ENCODE measurements around the gene TEX52. TPM values are rescaled to one million over a fixed set of nuclear protein-coding genes. Genes with fewer than 3 reads are reported as not detected.
A peak's percentile ranks its signal among the peaks of the same experiment; 100 is the strongest.

The TEX52 gene
- total and polyA plus RNA-seq, 4 experiments from 2014 or later, result not detected

- Histone ChIP-seq H3K27ac (ENCODE audit: low read depth, low read length) (no peak overlapping the region), H3K27me3 (ENCODE audit: insufficient read depth, low read length) (no peaks in the 10 kb centered on the region), H3K9me3 (ENCODE audit: control insufficient read depth in 1 of 2, low read length in 2 of 2) (no peaks in the 10 kb centered on the region), H3K4me3 (ENCODE audit: low read length in 2 of 2) (no peak overlapping the region), H3K36me3 (ENCODE audit: insufficient read depth, low read length) (no peaks in the 10 kb centered on the region), H3K4me1 (ENCODE audit: insufficient read depth, low read length) (peaks cover 15% of the 10 kb centered on the region)
- Mint-ChIP-seq H3K27me3 (no peaks in the 10 kb centered on the region), H3K4me3 (peak overlapping the region in 1 of 8 donors; percentile 24), H3K27ac (peak overlapping the region in 3 of 7 donors; percentile 2 to 78 (median 71)), H3K4me1 (peaks cover 12 to 29% (median 21%) of the 10 kb centered on the region in 4 donors), H3K36me3 (peaks cover 10 to 26% of the 10 kb centered on the region in 2 donors), H3K9me3 (no peaks in the 10 kb centered on the region)
- POLR2A ChIA-PET (ENCODE audit: partially characterized antibody), result interaction anchor here (0.9 to 1.5 kb wide), 2 partner anchors 8 to 9 kb away, joined by 4 to 7 read pairs; partner anchors contain the start of genes FOXM1 and RHNO1
- DNase-seq, result no peak
- intact Hi-C loops (cut with micrococcal nuclease), result no loop called here
- CTCF ChIA-PET (ENCODE audit: partially characterized antibody), result interaction anchor here (0.8 to 3.0 kb wide), 8 partner anchors 8 to 390 kb away, joined by 3 to 14 read pairs (median 4); partner anchors contain the start of genes FOXM1, RHNO1 and TEX52
Measured at GRCh38 chr12:2884810-2885209, 28.0 kb upstream of the TEX52 start.

- H3K9me3 Mint-ChIP-seq, result no peaks in the 10 kb centered on the region
- peaks cover 28 to 48% (median 37%) of the 10 kb centered on the region in 4 donors for H3K4me1 Mint-ChIP-seq
- peaks cover 38% of the 10 kb centered on the region for H3K4me1 ChIP-seq (ENCODE audit: insufficient read depth, low read length)
- H3K27me3 ChIP-seq (ENCODE audit: insufficient read depth, low read length), result no peaks in the 10 kb centered on the region
- no peaks in the 10 kb centered on the region for H3K9me3 ChIP-seq (ENCODE audit: control insufficient read depth in 1 of 2, low read length in 2 of 2)
- DNase-seq, result no peak
- ChIA-PET CTCF (ENCODE audit: partially characterized antibody) (interaction anchor here (0.8 kb wide), 1 partner anchor 95 kb away, joined by 3 read pairs; no protein-coding TSS in a partner anchor), POLR2A (ENCODE audit: partially characterized antibody) (interaction anchor here (1.1 to 1.6 kb wide), 2 partner anchors 11 to 67 kb away, joined by 3 read pairs; partner anchors contain the start of genes ITFG2 and TULP3)
- no peaks in the 10 kb centered on the region for H3K36me3 ChIP-seq (ENCODE audit: insufficient read depth, low read length)
- H3K4me3 ChIP-seq (ENCODE audit: low read length in 2 of 2), result no peak overlapping the region
- H3K4me3 Mint-ChIP-seq, result peak overlapping the region in 6 of 8 donors; percentile 34 to 99 (median 60)
- H3K36me3 Mint-ChIP-seq, result peaks cover under 1 to 21% of the 10 kb centered on the region in 2 donors
- no peak overlapping the region for H3K27ac ChIP-seq (ENCODE audit: low read depth, low read length)
- intact Hi-C loops (cut with micrococcal nuclease), result loop anchor here (5.0 kb wide), 1 partner anchor 188 kb away; no protein-coding TSS in a partner anchor
- H3K27ac Mint-ChIP-seq, result peak overlapping the region in 4 of 7 donors; percentile 12 to 98 (median 61)
- no peaks in the 10 kb centered on the region for H3K27me3 Mint-ChIP-seq
Measured at GRCh38 chr12:2879853-2880252, 23.0 kb upstream of the TEX52 start.

GRCh38 chr12:2877953-2878732 is 21.3 kb upstream of the TEX52 start:
- Histone ChIP-seq H3K36me3 (ENCODE audit: insufficient read depth, low read length) (no peaks in the 10 kb centered on the region), H3K4me1 (ENCODE audit: insufficient read depth, low read length) (peaks cover 38% of the 10 kb centered on the region), H3K9me3 (ENCODE audit: control insufficient read depth in 1 of 2, low read length in 2 of 2) (no peaks in the 10 kb centered on the region), H3K27me3 (ENCODE audit: insufficient read depth, low read length) (no peaks in the 10 kb centered on the region), H3K4me3 (ENCODE audit: low read length in 2 of 2) (peak overlapping the region; percentile 92 to 98), H3K27ac (ENCODE audit: low read depth, low read length) (peak overlapping the region; percentile 96)
- Mint-ChIP-seq H3K4me3 (peak overlapping the region; percentile 97 to 100 (median 99)), H3K27ac (peak overlapping the region; percentile 98 to 100 (median 99)), H3K9me3 (no peaks in the 10 kb centered on the region), H3K36me3 (peaks cover 0 to 17% of the 10 kb centered on the region in 2 donors), H3K4me1 (peaks cover 25 to 44% (median 34%) of the 10 kb centered on the region in 4 donors), H3K27me3 (no peaks in the 10 kb centered on the region)
- DNase-seq, result no peak
- ChIA-PET CTCF (ENCODE audit: partially characterized antibody) (interaction anchor here (1.0 to 1.6 kb wide), 3 partner anchors 9 to 195 kb away, joined by 3 to 9 read pairs (median 3); partner anchors contain the start of gene TULP3), POLR2A (ENCODE audit: partially characterized antibody) (interaction anchor here (1.2 to 3.5 kb wide), 8 partner anchors 7 to 187 kb away, joined by 3 to 52 read pairs (median 11); partner anchors contain the start of genes ITFG2 and TULP3)
- intact Hi-C loops (cut with micrococcal nuclease), result loop anchor here (1.0 to 5.0 kb wide), 5 partner anchors 12 to 1187 kb away; partner anchors contain the start of genes ADIPOR2, FKBP4, ITFG2 and TULP3

GRCh38 chr12:2877047-2877952 is 20.5 kb upstream of the TEX52 start, which contains the start of the genes FOXM1 and RHNO1:
Gene FOXM1 (minus strand): TSS chr12:2877174. CDS start chr12:2874478, 2,696 bp downstream.
Gene RHNO1 (plus strand): TSS chr12:2877223. CDS start chr12:2885367, 8,144 bp downstream.
- H3K4me1 ChIP-seq (ENCODE audit: insufficient read depth, low read length), result peaks cover 38% of the 10 kb centered on the region
- Mint-ChIP-seq H3K9me3 (no peaks in the 10 kb centered on the region), H3K4me3 (peak within 1 kb of the TSS; percentile 97 to 100 (median 99)), H3K36me3 (peaks cover 0 to 17% of the 10 kb centered on the region in 2 donors), H3K4me1 (peaks cover 25 to 44% (median 33%) of the 10 kb centered on the region in 4 donors), H3K27me3 (no peaks in the 10 kb centered on the region), H3K27ac (peak within 1 kb of the TSS; percentile 98 to 100 (median 99))
- peak within 1 kb of the TSS; percentile 96 for H3K27ac ChIP-seq (ENCODE audit: low read depth, low read length)
- H3K27me3 ChIP-seq (ENCODE audit: insufficient read depth, low read length), result no peaks in the 10 kb centered on the region
- CTCF ChIA-PET (ENCODE audit: partially characterized antibody), result interaction anchor here (1.1 to 1.6 kb wide), 3 partner anchors 8 to 196 kb away, joined by 3 to 9 read pairs (median 7); no protein-coding TSS in a partner anchor
- DNase-seq, result peak; percentile 88 to 92 (median 89)
- no peaks in the 10 kb centered on the region for H3K9me3 ChIP-seq (ENCODE audit: control insufficient read depth in 1 of 2, low read length in 2 of 2)
- POLR2A ChIA-PET (ENCODE audit: partially characterized antibody), result interaction anchor here (0.6 to 3.5 kb wide), 13 partner anchors 8 to 186 kb away, joined by 3 to 52 read pairs (median 4); partner anchors contain the start of genes FKBP4, ITFG2 and TULP3
- intact Hi-C loops (cut with micrococcal nuclease), result loop anchor here (1.0 to 5.0 kb wide), 5 partner anchors 13 to 1186 kb away; partner anchors contain the start of genes ADIPOR2, FKBP4, ITFG2 and TULP3
- H3K4me3 ChIP-seq (ENCODE audit: low read length in 2 of 2), result peak within 1 kb of the TSS; percentile 92 to 98
- no peaks in the 10 kb centered on the region for H3K36me3 ChIP-seq (ENCODE audit: insufficient read depth, low read length)

- Histone ChIP-seq H3K27me3 (ENCODE audit: insufficient read depth, low read length) (no peaks in the 10 kb centered on the region), H3K4me1 (ENCODE audit: insufficient read depth, low read length) (peaks cover 38% of the 10 kb centered on the region), H3K27ac (ENCODE audit: low read depth, low read length) (peak overlapping the region; percentile 96), H3K4me3 (ENCODE audit: low read length in 2 of 2) (peak overlapping the region; percentile 42 to 98), H3K9me3 (ENCODE audit: control insufficient read depth in 1 of 2, low read length in 2 of 2) (no peaks in the 10 kb centered on the region), H3K36me3 (ENCODE audit: insufficient read depth, low read length) (no peaks in the 10 kb centered on the region)
- POLR2A ChIA-PET (ENCODE audit: partially characterized antibody), result interaction anchor here (0.7 to 3.5 kb wide), 12 partner anchors 8 to 185 kb away, joined by 3 to 52 read pairs (median 6); partner anchors contain the start of genes FKBP4, ITFG2 and TULP3
- Mint-ChIP-seq H3K27ac (peak overlapping the region; percentile 66 to 98 (median 78)), H3K36me3 (peaks cover 0 to 17% of the 10 kb centered on the region in 2 donors), H3K27me3 (no peaks in the 10 kb centered on the region), H3K4me1 (peaks cover 22 to 39% (median 32%) of the 10 kb centered on the region in 4 donors), H3K4me3 (peak overlapping the region; percentile 81 to 92 (median 89)), H3K9me3 (no peaks in the 10 kb centered on the region)
- DNase-seq, result peak in 3 of 5 donors; percentile 20 to 42 (median 28)
- CTCF ChIA-PET (ENCODE audit: partially characterized antibody), result interaction anchor here (1.1 kb wide), 1 partner anchor 9 kb away, joined by 7 read pairs; no protein-coding TSS in a partner anchor
- intact Hi-C loops (cut with micrococcal nuclease), result loop anchor here (1.0 to 5.0 kb wide), 5 partner anchors 14 to 1186 kb away; partner anchors contain the start of genes ADIPOR2, FKBP4, ITFG2 and TULP3
Measured at GRCh38 chr12:2876431-2877046, 19.7 kb upstream of the TEX52 start.

Measured in CD4-positive, alpha-beta memory T cell (primary cell).